Cardiac fibroblast (primary cell): Measurements from ENCODE around the gene GARIN5A.
"Not testable (repeated sequence)": the region's sequence is repeated elsewhere in the genome, so short reads cannot be mapped to it uniquely, and the experiment has no call there.

ENCODE experiments used
- DNase-seq, 2 donors: peaks; one replicate each; pipeline versions ENCODE4 v3.0.0 to v3.0.0-alpha.2; 2010; ENCODE audit warnings: low read depth in 2 of 2
- H3K4me3 ChIP-seq, 2 donors: replicated peaks in 1 of 2; 1 replicate in 1 of 2; 2 replicates in 1 of 2; pipeline ENCODE4 v1.5.1; 2011; ENCODE audit warnings: low read depth in 2 of 2, low read length in 2 of 2, mild to moderate bottlenecking in 2 of 2, moderate library complexity in 1 of 2
- TF ChIP-seq, protein P1 (sequence below): IDR thresholded peaks from one replicate; pipeline ENCODE4 v1.5.1; 2011; ENCODE audit warnings: low read depth, mild to moderate bottlenecking, low read length, inconsistent platforms

Gene GARIN5A

DNA sequence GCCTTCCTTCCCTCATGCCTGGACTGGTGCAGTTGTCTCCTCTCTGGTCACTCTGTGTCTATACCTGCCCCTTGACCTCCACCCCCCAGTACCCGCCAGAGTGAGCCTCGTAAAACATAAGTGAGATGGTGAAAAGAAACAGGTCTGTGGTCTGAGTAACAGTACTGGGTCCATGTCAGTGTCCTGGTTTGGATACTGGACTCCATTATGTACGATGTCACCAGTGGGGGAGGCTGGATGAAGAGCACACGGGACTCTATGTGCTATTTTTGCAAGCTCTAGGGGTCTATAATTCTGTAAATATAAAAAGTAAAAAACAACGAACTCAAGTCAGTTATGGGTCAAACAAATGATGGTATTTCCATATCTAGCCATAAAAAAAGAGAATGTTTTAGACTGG is 29.6 kb downstream of the GARIN5A start:
- TF ChIP-seq, protein P1, sequence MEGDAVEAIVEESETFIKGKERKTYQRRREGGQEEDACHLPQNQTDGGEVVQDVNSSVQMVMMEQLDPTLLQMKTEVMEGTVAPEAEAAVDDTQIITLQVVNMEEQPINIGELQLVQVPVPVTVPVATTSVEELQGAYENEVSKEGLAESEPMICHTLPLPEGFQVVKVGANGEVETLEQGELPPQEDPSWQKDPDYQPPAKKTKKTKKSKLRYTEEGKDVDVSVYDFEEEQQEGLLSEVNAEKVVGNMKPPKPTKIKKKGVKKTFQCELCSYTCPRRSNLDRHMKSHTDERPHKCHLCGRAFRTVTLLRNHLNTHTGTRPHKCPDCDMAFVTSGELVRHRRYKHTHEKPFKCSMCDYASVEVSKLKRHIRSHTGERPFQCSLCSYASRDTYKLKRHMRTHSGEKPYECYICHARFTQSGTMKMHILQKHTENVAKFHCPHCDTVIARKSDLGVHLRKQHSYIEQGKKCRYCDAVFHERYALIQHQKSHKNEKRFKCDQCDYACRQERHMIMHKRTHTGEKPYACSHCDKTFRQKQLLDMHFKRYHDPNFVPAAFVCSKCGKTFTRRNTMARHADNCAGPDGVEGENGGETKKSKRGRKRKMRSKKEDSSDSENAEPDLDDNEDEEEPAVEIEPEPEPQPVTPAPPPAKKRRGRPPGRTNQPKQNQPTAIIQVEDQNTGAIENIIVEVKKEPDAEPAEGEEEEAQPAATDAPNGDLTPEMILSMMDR = no peak
- H3K4me3 ChIP-seq = no peak overlapping the region
- DNase-seq = no peak

DNA sequence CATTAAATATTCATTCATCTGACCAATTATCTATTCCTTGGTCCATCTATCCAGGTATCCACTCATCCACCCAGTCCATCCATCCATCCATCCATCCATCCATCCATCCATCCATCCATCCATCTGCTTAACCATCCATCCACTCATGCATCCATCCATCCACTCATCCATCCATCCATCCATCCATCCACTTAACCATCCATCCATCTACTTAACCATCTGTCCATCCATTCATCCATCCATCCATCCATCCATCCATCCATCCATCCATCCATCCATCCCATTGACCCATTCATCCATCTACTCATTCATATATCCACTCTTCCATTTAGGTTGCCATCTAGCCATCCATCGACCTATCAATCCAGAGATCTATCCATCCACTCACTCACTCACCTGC is 32.6 kb downstream of the GARIN5A start:
- H3K4me3 ChIP-seq = no peak overlapping the region
- no peak for DNase-seq
- TF ChIP-seq, protein P1 = no peak

DNA sequence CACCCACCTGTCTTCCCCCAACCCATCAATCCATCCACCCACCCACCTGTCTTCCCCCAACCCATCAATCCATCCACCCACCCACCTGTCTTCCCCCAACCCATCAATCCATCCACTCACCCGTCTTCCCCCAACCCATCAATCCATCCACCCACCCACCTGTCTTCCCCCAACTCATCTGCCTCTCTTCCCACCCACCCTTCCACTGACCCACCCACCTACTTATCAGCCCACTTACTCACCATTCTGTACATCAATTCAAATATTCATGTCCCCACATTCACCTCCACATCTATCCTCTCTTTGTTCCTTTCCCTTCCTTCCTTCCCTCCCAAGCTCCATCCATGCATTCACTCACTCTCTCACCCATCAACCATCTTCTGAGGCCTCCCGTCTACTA is 37.5 kb downstream of the GARIN5A start:
- not testable (repeated sequence) for DNase-seq, H3K4me3 ChIP-seq

DNA sequence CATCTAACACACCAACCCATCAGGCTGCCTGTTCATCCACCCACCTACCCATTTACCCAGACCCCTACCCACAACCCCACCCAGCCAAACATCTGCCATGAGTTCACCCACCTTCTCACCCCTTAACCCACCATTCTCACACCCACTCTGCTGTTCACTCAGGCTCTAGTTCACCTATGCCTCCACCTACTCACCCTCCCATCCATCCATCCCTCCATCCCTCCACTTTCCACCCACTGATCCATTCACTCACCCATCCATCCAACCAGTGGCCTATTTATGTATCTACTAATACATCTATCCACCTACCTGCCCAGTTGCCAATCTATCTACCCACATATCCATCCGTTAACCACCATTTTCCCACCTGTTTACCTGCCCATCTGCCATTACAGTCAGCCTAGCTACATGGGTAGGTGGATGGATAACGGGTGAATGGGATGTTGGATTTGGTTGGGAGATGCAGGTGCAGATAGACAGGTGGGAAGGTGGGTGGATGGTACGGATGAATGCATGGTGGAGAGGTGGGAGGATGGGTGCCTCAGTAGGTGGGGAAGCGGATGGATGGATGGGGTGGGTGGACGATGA is 38.7 kb downstream of the GARIN5A start:
- H3K4me3 ChIP-seq = no peak overlapping the region
- TF ChIP-seq, protein P1 = no peak

DNA sequence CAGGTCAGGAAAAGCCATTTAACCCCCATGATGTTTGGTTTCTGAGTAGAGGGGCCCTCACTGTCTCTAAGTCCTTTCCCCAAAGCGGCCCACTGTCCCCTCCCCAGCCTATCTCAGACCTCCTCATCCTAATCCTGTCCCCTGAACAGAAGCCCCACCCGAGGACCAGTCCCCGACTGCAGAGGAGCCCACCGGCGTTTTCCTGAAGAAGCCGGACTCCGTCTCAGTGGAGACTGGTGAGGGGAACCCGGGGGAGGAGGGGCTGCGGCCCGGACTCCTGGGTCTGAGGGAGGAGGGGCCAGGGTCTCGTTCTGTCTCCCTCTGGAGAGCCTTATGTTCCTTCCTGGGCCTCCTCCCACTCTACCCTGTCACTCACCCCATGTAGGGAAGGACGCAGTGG is 41.0 kb downstream of the GARIN5A start:
- TF ChIP-seq, protein P1 = no peak
- H3K4me3 ChIP-seq = no peak overlapping the region
- DNase-seq = no peak

More for the DNA sequence above, 38.7 kb downstream of the GARIN5A start:
- no peak for DNase-seq

DNA sequence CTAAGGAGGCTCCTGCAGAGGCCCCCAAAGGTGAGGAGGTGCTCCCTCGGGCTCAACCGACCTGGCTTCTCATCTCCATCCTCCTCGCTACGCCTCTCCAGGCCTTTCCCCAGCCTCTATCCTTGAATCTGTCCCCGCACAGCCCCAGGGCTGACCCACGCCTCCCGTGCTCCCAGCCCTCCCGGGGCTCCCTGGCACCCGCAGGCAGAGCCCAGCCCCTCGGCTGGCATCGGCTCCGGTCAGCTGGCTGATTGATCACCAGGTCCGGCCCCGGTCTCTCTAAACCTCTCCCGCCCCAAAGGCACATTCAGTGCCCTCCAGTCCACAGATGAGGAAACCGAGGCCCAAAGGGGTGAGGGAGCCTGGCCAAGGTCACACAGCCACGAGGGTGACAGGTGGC is 41.4 kb downstream of the GARIN5A start:
- TF ChIP-seq, protein P1 = no peak
- no peak for DNase-seq
- H3K4me3 ChIP-seq = no peak overlapping the region

DNA sequence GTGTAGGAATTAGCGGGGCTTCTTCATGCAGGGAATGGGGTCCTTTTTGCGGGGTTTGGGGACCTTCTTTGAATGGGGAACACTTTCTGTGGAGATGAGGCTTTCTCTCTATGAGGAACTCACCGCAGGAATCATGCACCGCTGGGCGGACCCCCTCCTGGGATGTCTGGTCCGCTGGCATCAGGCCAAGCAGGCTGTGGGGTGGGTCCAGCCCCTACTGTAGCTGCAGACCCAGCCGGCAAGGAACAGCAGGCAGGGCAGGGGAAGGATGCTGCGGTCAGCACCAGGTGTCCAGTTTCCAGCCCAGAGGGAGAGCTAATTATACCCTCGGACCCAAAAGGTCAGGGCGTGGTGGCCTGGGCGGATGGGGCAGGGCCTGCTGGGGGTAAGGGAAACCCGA is 42.1 kb downstream of the GARIN5A start:
- TF ChIP-seq, protein P1 = no peak
- no peak for DNase-seq
- H3K4me3 ChIP-seq = no peak overlapping the region
